ENCODE measurements around the gene CEND1.
A peak's percentile ranks its signal among the peaks of the same experiment; 100 is the strongest.

- TF ChIP-seq CTCF (IDR thresholded peaks at IDR 0.05) (no peak), PBX3 (IDR thresholded peaks at IDR 0.05) (no peak), NFIC (IDR thresholded peaks at IDR 0.05; ENCODE audit: borderline replicate concordance) (no peak), EZH2phosphoT487 (IDR thresholded peaks at IDR 0.05; ENCODE audit: borderline replicate concordance, low read depth) (no peak), GATA2 (CRISPR knock-in tag; IDR thresholded peaks at IDR 0.05) (no peak), REST (IDR thresholded peaks at IDR 0.05; ENCODE audit: low read depth, low read length) (no peak), YY1 (IDR thresholded peaks at IDR 0.05; ENCODE audit: low read depth) (no peak), RCOR1 (IDR thresholded peaks at IDR 0.05; ENCODE audit: low read length) (peak; percentile 56; the same call in 1 of the 2 replicates), MXI1 (IDR thresholded peaks at IDR 0.05; ENCODE audit: low read depth, low read length) (no peak), RXRA (IDR thresholded peaks at IDR 0.05; ENCODE audit: borderline replicate concordance, low read depth) (no peak), GABPA (IDR thresholded peaks at IDR 0.05; ENCODE audit: low read depth) (no peak), SMC3 (IDR thresholded peaks at IDR 0.05; ENCODE audit: low read depth, low read length) (no peak)
- TF ChIP-seq, protein P1, sequence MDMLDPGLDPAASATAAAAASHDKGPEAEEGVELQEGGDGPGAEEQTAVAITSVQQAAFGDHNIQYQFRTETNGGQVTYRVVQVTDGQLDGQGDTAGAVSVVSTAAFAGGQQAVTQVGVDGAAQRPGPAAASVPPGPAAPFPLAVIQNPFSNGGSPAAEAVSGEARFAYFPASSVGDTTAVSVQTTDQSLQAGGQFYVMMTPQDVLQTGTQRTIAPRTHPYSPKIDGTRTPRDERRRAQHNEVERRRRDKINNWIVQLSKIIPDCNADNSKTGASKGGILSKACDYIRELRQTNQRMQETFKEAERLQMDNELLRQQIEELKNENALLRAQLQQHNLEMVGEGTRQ (IDR thresholded peaks at IDR 0.05; ENCODE audit: borderline replicate concordance, low read depth, low read length) = no peak
- TF ChIP-seq, protein P2, sequence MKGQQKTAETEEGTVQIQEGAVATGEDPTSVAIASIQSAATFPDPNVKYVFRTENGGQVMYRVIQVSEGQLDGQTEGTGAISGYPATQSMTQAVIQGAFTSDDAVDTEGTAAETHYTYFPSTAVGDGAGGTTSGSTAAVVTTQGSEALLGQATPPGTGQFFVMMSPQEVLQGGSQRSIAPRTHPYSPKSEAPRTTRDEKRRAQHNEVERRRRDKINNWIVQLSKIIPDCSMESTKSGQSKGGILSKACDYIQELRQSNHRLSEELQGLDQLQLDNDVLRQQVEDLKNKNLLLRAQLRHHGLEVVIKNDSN (IDR thresholded peaks at IDR 0.05; ENCODE audit: borderline replicate concordance, low read depth) = no peak
Measured at GRCh38 chr11:789943-790342, at the start of gene CEND1.
